Calu3 (cell line): ENCODE measurements around the gene PRDX2. TPM values are rescaled to one million over a fixed set of nuclear protein-coding genes. Genes with fewer than 3 reads are reported as not detected.

Experiments
- BruUV-seq: library from RNA; stranded (reverse); fragments of 400-500 nt; replicated peaks from 2 replicates; lab custom pipeline; 2021; lab: Mats Ljungman, UMichigan
- CTCF ChIA-PET: fragments of 300-600 bp; sonication (Branson Sonifier 250); formaldehyde crosslinking; loops from one replicate; lab custom pipeline; 2022; ENCODE audit warnings: antibody characterized with exemption; lab: Charles Lee
- DNase-seq: peaks from one replicate; pipeline ENCODE4 v3.0.0; 2022
- H3K27ac Mint-ChIP-seq: one replicate; pipeline ENCODE4 v1.8.0; 2022; ENCODE audit warnings: mixed read lengths; ENCODE audit not compliant: unreplicated experiment
- H3K27me3 Mint-ChIP-seq: one replicate; pipeline ENCODE4 v1.8.0; 2022; ENCODE audit warnings: mixed read lengths; ENCODE audit not compliant: unreplicated experiment
- H3K36me3 Mint-ChIP-seq: one replicate; pipeline ENCODE4 v1.8.0; 2022; ENCODE audit warnings: mild to moderate bottlenecking, moderate library complexity, mixed read lengths; ENCODE audit not compliant: insufficient read depth, unreplicated experiment
- H3K4me1 Mint-ChIP-seq: one replicate; pipeline ENCODE4 v1.8.0; 2022; ENCODE audit warnings: mild to moderate bottlenecking, low read depth, mixed read lengths; ENCODE audit not compliant: unreplicated experiment
- H3K4me3 Mint-ChIP-seq: one replicate; pipeline ENCODE4 v1.8.0; 2022; ENCODE audit warnings: mild to moderate bottlenecking, low read depth, moderate library complexity, mixed read lengths; ENCODE audit not compliant: unreplicated experiment
- H3K9me3 Mint-ChIP-seq: one replicate; pipeline ENCODE4 v1.8.0; 2022; ENCODE audit warnings: low read depth, mixed read lengths; ENCODE audit not compliant: unreplicated experiment
- CTCF ChIP-seq: fragments of 200-600 bp; IDR thresholded peaks from one replicate; pipeline ENCODE4 v1.8.0; 2022; ENCODE audit warnings: antibody characterized with exemption; ENCODE audit not compliant: unreplicated experiment
- intact Hi-C: fragments of 100-400 bp; cut with micrococcal nuclease; formaldehyde crosslinking; loops from one replicate; pipeline ENCODE4 v1.10.0; 2022; ENCODE audit not compliant: unreplicated experiment
- total RNA-seq: library from RNA; stranded (reverse); gene quantifications from 2 replicates; pipeline ENCODE4 v1.2.3, GENCODE V29; 2022

The PRDX2 gene
- total RNA-seq, 1 experiment from 2014 or later: 135 TPM

- no peaks in the 10 kb centered on the region for H3K27me3 Mint-ChIP-seq
- peaks cover 8% of the 10 kb centered on the region for H3K4me1 Mint-ChIP-seq
- peak overlapping the region; percentile 64 for H3K27ac Mint-ChIP-seq
- no peaks in the 10 kb centered on the region for H3K9me3 Mint-ChIP-seq
- CTCF ChIA-PET: interaction anchor here (2.9 kb wide), 1 partner anchor 13 kb away, joined by 17 read pairs; the partner anchor contains the start of gene JUNB
- peaks cover 41% of the 10 kb centered on the region for H3K36me3 Mint-ChIP-seq
- intact Hi-C loops: no loop called here
- TF ChIP-seq CTCF: no peak
- peak overlapping the region; percentile 76 for H3K4me3 Mint-ChIP-seq
- BruUV-seq: no TSS peak
- peak; percentile 9 for DNase-seq
Observed at GRCh38 chr19:12779162-12779993, 22.2 kb downstream of the PRDX2 start.

GRCh38 chr19:12778905-12779161 is 22.8 kb downstream of the PRDX2 start:
- no peaks in the 10 kb centered on the region for H3K27me3 Mint-ChIP-seq
- H3K27ac Mint-ChIP-seq: peak overlapping the region; percentile 93
- peaks cover 46% of the 10 kb centered on the region for H3K36me3 Mint-ChIP-seq
- peaks cover 12% of the 10 kb centered on the region for H3K4me1 Mint-ChIP-seq
- CTCF ChIA-PET: interaction anchor here (0.7 to 2.9 kb wide), 3 partner anchors 10 to 69 kb away, joined by 3 to 17 read pairs (median 5); partner anchors contain the start of gene JUNB
- intact Hi-C loops: no loop called here
- H3K4me3 Mint-ChIP-seq: peak overlapping the region; percentile 76
- no peak for TF ChIP-seq CTCF
- no peak for DNase-seq
- no peaks in the 10 kb centered on the region for H3K9me3 Mint-ChIP-seq
- TSS peak; percentile 86 for BruUV-seq

GRCh38 chr19:12778017-12778904 is 23.3 kb downstream of the PRDX2 start:
- no peaks in the 10 kb centered on the region for H3K9me3 Mint-ChIP-seq
- no TSS peak for BruUV-seq

More at GRCh38 chr19:12778017-12778904, 23.3 kb downstream of the PRDX2 start:
- H3K4me3 Mint-ChIP-seq: peak overlapping the region; percentile 76
- peak overlapping the region; percentile 93 for H3K27ac Mint-ChIP-seq
- TF ChIP-seq CTCF: no peak
- intact Hi-C loops: no loop called here
- CTCF ChIA-PET: interaction anchor here (0.6 to 3.0 kb wide), 6 partner anchors 9 to 95 kb away, joined by 3 to 17 read pairs (median 6); partner anchors contain the start of gene JUNB
- peaks cover 52% of the 10 kb centered on the region for H3K36me3 Mint-ChIP-seq
- H3K27me3 Mint-ChIP-seq: no peaks in the 10 kb centered on the region
- peak; percentile 55 for DNase-seq
- peaks cover 17% of the 10 kb centered on the region for H3K4me1 Mint-ChIP-seq
